Measurements from ENCODE around the gene LNPEP. TPM values are rescaled to one million over a fixed set of nuclear protein-coding genes. Genes with fewer than 3 reads are reported as not detected.

LNPEP gene
- total RNA-seq, 1 donor from 2014 or later, result 96.5 TPM

- ChIA-PET POLR2A (interaction anchor here (0.5 kb wide), 1 partner anchor 10 kb away, joined by 3 read pairs; no protein-coding TSS in a partner anchor), CTCF (no interaction called here)
- peaks cover 23% of the 10 kb centered on the region for H3K36me3 Mint-ChIP-seq (ENCODE audit: low read depth)
- TF ChIP-seq, protein P1, sequence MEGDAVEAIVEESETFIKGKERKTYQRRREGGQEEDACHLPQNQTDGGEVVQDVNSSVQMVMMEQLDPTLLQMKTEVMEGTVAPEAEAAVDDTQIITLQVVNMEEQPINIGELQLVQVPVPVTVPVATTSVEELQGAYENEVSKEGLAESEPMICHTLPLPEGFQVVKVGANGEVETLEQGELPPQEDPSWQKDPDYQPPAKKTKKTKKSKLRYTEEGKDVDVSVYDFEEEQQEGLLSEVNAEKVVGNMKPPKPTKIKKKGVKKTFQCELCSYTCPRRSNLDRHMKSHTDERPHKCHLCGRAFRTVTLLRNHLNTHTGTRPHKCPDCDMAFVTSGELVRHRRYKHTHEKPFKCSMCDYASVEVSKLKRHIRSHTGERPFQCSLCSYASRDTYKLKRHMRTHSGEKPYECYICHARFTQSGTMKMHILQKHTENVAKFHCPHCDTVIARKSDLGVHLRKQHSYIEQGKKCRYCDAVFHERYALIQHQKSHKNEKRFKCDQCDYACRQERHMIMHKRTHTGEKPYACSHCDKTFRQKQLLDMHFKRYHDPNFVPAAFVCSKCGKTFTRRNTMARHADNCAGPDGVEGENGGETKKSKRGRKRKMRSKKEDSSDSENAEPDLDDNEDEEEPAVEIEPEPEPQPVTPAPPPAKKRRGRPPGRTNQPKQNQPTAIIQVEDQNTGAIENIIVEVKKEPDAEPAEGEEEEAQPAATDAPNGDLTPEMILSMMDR (IDR thresholded peaks at IDR 0.05), result no peak
- no peaks in the 10 kb centered on the region for H3K27me3 Mint-ChIP-seq
- no peak for DNase-seq
- ATAC-seq (ENCODE audit: low read depth), result no peak
- H3K4me3 Mint-ChIP-seq, result no peak overlapping the region
- H3K9me3 Mint-ChIP-seq, result no peaks in the 10 kb centered on the region
- intact Hi-C loops (cut with micrococcal nuclease), result no loop called here
- H3K27ac Mint-ChIP-seq, result peak overlapping the region; percentile 3
- H3K4me1 Mint-ChIP-seq, result peaks cover 86% of the 10 kb centered on the region
These were observed 32.7 kb downstream of the LNPEP start for GRCh38 chr5:96968614-96969013.

DNA sequence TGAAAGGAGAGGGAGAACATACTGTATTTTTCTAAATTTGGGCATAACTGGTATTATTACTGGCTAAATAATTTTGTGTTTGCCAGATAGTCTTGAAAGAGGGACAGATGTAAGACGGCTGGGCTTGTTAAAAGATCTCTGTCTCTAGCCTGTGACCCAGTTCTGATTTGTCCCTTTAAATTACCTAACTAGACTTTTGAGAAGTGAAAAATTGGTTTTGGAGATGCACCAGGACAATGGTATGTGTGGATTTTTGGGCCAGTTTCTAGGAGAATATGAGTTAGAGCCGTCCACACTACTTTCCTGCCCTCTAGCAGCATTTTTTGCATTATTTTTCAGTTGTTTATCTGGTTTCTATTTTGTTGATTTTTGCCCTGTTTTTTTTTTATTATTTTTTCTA lies 33.5 kb downstream of the LNPEP start:
- CTCF ChIA-PET, result no interaction called here
- POLR2A ChIA-PET, result interaction anchor here (0.5 kb wide), 1 partner anchor 11 kb away, joined by 3 read pairs; no protein-coding TSS in a partner anchor
- DNase-seq, result no peak
- ATAC-seq (ENCODE audit: low read depth), result no peak
- no peaks in the 10 kb centered on the region for H3K27me3 Mint-ChIP-seq
- intact Hi-C loops (cut with micrococcal nuclease), result no loop called here
- no peak overlapping the region for H3K27ac Mint-ChIP-seq
- peaks cover 88% of the 10 kb centered on the region for H3K4me1 Mint-ChIP-seq
- H3K36me3 Mint-ChIP-seq (ENCODE audit: low read depth), result peaks cover 23% of the 10 kb centered on the region
- TF ChIP-seq, protein P1 (IDR thresholded peaks at IDR 0.05), result no peak
- no peaks in the 10 kb centered on the region for H3K9me3 Mint-ChIP-seq
- H3K4me3 Mint-ChIP-seq, result no peak overlapping the region

- Mint-ChIP-seq H3K4me1 (peaks cover 80% of the 10 kb centered on the region), H3K9me3 (no peaks in the 10 kb centered on the region), H3K27me3 (no peaks in the 10 kb centered on the region), H3K4me3 (peak overlapping the region; percentile 39), H3K36me3 (ENCODE audit: low read depth) (peaks cover 18% of the 10 kb centered on the region), H3K27ac (peak overlapping the region; percentile 27)
- ChIA-PET CTCF (no interaction called here), POLR2A (no interaction called here)
- TF ChIP-seq, protein P1 (IDR thresholded peaks at IDR 0.05), result no peak
- DNase-seq (no peak), ATAC-seq (ENCODE audit: low read depth) (no peak)
- intact Hi-C loops (cut with micrococcal nuclease), result loop anchor here (1.0 kb wide), 1 partner anchor 10 kb away; no protein-coding TSS in a partner anchor
These were observed 36.9 kb downstream of the LNPEP start for GRCh38 chr5:96972599-96973334.

- H3K9me3 Mint-ChIP-seq, result no peaks in the 10 kb centered on the region
- H3K4me1 Mint-ChIP-seq, result peaks cover 72% of the 10 kb centered on the region
- H3K4me3 Mint-ChIP-seq, result peak overlapping the region; percentile 29
- TF ChIP-seq, protein P1 (IDR thresholded peaks at IDR 0.05), result no peak
- DNase-seq (no peak), ATAC-seq (ENCODE audit: low read depth) (peak; percentile 40)
- H3K27ac Mint-ChIP-seq, result peak overlapping the region; percentile 7
- POLR2A ChIA-PET, result interaction anchor here (0.9 kb wide), 1 partner anchor 38 kb away, joined by 3 read pairs; the partner anchor contains the start of gene LNPEP
- intact Hi-C loops (cut with micrococcal nuclease), result loop anchor here (1.0 kb wide), 1 partner anchor 11 kb away; no protein-coding TSS in a partner anchor
- CTCF ChIA-PET, result no interaction called here
- H3K27me3 Mint-ChIP-seq, result no peaks in the 10 kb centered on the region
- H3K36me3 Mint-ChIP-seq (ENCODE audit: low read depth), result peaks cover 20% of the 10 kb centered on the region
These were observed 37.9 kb downstream of the LNPEP start for GRCh38 chr5:96973532-96974401.

GRCh38 chr5:96975656-96976055 lies 39.8 kb downstream of the LNPEP start:
- no peak overlapping the region for H3K4me3 Mint-ChIP-seq
- H3K27me3 Mint-ChIP-seq, result no peaks in the 10 kb centered on the region
- H3K27ac Mint-ChIP-seq, result no peak overlapping the region
- POLR2A ChIA-PET, result no interaction called here
- TF ChIP-seq, protein P1 (IDR thresholded peaks at IDR 0.05), result no peak
- CTCF ChIA-PET, result no interaction called here
- peaks cover 58% of the 10 kb centered on the region for H3K4me1 Mint-ChIP-seq
- ATAC-seq (ENCODE audit: low read depth) (no peak), DNase-seq (no peak)
- H3K9me3 Mint-ChIP-seq, result no peaks in the 10 kb centered on the region
- intact Hi-C loops (cut with micrococcal nuclease), result no loop called here
- peaks cover 38% of the 10 kb centered on the region for H3K36me3 Mint-ChIP-seq (ENCODE audit: low read depth)

All from activated B cell treated with CpG ODN at 0.5 μM for 24 hours (primary cell).